ENCODE measurements around the gene TSPAN14. TPM values are rescaled to one million over a fixed set of nuclear protein-coding genes. Genes with fewer than 3 reads are reported as not detected.

TSPAN14 gene
- total RNA-seq, 4 donors from 2014 or later = 37.1 to 110 (median 66.1) TPM

DNA sequence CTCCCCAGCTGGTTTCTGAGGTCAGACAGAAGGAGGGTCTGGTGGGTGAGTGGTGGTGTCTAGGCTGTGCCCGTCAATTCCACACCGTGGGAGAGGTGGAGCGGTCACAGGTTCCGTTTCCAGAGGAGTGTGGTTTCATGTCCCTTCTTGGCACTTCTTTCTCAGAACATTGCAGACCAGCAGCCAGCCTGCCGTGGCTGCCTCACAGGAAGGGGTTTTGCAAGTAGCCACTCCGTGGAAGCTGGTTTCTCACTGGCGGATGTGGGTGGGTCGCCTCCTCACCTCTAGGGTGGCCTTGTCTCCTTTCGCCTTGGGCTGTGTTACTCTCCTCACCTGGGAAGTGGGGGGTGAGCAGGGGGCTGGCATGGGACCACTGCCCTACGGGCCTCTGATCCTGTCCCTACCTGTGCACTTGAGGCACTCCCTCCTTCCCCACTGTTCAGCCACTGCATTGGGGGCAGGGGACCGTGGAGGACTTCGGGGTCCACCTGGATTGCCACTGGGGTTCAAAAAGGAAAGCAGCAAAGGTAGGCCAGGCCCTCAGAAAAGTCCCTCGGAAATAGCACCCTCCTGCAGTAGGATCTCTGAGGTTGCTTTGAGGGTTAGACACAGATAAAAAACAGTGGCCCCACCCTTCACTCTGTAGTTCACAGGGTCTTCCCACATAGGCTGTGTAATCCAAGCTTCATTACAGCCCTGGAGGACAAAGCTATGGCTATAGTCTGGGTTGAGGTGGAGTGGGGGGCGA lies 33.9 kb downstream of the TSPAN14 start:
- Histone ChIP-seq H3K4me3 (no peak overlapping the region), H3K9me3 (no peaks in the 10 kb centered on the region), H3K27ac (no peak overlapping the region), H3K4me1 (peaks cover 0 to 6% of the 10 kb centered on the region in 2 donors), H3K27me3 (no peaks in the 10 kb centered on the region), H3K36me3 (no peaks in the 10 kb centered on the region)
- TF ChIP-seq POLR2A (IDR thresholded peaks at IDR 0.05) = no peak
- TF ChIP-seq, protein P1, sequence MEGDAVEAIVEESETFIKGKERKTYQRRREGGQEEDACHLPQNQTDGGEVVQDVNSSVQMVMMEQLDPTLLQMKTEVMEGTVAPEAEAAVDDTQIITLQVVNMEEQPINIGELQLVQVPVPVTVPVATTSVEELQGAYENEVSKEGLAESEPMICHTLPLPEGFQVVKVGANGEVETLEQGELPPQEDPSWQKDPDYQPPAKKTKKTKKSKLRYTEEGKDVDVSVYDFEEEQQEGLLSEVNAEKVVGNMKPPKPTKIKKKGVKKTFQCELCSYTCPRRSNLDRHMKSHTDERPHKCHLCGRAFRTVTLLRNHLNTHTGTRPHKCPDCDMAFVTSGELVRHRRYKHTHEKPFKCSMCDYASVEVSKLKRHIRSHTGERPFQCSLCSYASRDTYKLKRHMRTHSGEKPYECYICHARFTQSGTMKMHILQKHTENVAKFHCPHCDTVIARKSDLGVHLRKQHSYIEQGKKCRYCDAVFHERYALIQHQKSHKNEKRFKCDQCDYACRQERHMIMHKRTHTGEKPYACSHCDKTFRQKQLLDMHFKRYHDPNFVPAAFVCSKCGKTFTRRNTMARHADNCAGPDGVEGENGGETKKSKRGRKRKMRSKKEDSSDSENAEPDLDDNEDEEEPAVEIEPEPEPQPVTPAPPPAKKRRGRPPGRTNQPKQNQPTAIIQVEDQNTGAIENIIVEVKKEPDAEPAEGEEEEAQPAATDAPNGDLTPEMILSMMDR (IDR thresholded peaks at IDR 0.05) = no peak
- intact Hi-C loops (cut with DNase I; ENCODE audit: low total_unique reads) = no loop called here
- DNase-seq = no peak

DNA sequence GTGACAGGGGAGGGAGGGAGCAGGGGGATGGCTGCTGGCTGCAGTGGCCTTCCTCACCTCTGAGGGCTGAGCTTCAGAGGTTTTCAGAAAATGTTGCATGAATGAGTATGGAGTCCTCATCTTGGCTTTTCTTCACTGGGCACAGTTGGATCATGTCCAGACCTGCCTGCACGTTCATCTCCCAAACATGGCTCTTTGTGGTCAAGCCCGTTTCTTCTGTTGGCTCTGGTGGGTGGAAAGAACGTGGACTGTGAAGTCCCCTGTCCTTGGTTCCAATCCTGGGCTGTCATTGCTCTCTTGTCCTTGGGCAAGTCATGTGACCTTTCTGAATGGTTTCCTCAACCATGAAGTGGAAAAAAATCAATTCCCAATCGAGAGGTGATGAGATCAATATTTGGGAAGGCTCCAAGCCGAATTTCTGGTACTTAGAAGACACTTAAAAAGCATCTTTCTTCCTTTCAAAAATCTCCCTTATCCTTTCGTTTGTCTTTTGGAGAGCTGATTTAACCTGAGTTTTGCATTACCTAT lies 34.5 kb downstream of the TSPAN14 start:
- TF ChIP-seq POLR2A (IDR thresholded peaks at IDR 0.05) = no peak
- H3K4me3 ChIP-seq = no peak overlapping the region
- no peaks in the 10 kb centered on the region for H3K9me3 ChIP-seq
- no peaks in the 10 kb centered on the region for H3K36me3 ChIP-seq
- H3K27ac ChIP-seq = no peak overlapping the region
- H3K4me1 ChIP-seq = peaks cover 0 to 7% of the 10 kb centered on the region in 2 donors
- DNase-seq = no peak
- intact Hi-C loops (cut with DNase I; ENCODE audit: low total_unique reads) = no loop called here
- no peaks in the 10 kb centered on the region for H3K27me3 ChIP-seq

DNA sequence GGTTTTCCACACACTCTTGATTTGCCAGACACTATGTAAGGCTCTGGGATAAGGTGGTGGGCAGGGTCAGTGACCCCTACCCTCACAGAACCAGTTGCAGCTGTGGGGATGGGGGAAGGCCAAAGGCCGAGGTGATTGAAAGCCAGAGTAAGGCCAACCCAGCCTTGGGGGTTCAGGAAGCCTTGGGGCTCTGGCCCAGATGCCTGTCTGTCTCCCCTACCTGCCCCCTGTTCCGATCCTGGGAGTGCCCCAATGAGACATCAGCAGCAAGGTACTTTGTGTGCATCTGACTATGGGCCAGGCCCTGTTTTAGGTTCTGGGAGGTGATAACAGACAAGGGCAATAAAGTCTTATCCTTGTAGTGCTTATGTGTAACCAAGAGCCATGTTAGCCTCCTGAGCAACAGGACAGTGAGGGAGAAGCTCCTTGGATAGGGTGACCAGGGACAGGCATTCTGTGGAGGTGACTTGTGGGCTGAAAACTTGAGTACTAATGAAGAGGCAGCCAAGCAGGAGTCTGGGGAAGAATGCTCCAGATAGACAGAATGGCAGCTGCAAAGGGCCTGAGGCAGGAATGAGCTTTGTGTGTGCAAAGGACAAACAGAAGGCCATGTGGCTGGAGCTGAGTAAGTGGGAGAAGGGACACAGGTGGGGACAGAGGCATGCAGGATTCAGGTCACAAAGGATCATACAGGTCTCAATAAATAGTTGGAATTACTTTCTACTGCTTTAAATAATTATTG lies 35.4 kb downstream of the TSPAN14 start:
- TF ChIP-seq POLR2A (IDR thresholded peaks at IDR 0.05) = no peak
- TF ChIP-seq, protein P1 (IDR thresholded peaks at IDR 0.05) = no peak
- H3K27me3 ChIP-seq = no peaks in the 10 kb centered on the region
- peaks cover 0 to 7% of the 10 kb centered on the region in 2 donors for H3K4me1 ChIP-seq

DNA sequence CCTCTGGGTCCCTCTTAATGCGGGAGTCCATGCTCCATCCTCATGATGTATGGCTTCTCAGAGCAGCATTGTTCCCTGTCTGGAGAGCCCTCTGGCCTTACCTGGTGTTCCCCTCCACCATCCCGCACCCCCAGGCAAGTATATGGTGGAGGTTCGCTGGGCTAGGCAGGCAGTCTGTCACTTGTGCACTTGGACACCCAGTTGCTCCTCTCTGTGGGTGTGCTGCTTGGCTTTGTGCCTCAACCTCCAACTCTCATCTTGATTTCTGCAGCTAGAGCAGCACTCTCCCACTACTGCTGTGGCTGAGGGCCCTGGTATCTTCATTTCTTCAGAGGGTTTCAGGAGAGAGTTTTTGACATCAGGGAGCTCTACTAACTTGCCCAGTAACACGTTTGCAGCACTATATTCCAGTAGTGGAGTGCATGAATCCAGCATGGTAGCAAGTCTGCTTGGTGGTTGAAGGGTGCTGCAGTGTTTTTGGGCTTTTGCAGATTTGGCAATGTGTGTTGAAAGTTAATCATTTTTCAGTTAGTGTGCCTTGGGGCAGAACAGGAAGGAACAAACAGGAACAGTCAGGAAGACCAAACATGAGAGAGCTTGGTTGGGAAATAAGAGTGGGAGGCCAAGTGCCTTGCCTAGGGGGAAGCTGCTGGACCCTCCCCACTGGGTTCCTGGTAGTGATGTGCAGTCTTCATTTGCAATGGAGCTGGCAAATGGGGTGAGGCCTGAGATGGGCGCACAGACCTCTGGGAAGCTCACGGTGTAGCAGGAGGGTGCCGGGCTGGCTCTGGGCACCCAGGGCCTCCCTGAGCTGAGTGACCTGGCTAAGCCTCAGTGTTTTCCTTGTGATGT lies 37.4 kb downstream of the TSPAN14 start:
- DNase-seq = no peak
- H3K4me3 ChIP-seq = no peak overlapping the region
- no peaks in the 10 kb centered on the region for H3K36me3 ChIP-seq
- no peaks in the 10 kb centered on the region for H3K9me3 ChIP-seq
- H3K4me1 ChIP-seq = peaks cover 0 to 7% of the 10 kb centered on the region in 2 donors
- no peaks in the 10 kb centered on the region for H3K27me3 ChIP-seq
- intact Hi-C loops (cut with DNase I; ENCODE audit: low total_unique reads) = no loop called here
- H3K27ac ChIP-seq = no peak overlapping the region
- TF ChIP-seq, protein P1 (IDR thresholded peaks at IDR 0.05) = no peak
- TF ChIP-seq POLR2A (IDR thresholded peaks at IDR 0.05) = no peak

More for the DNA sequence above, 35.4 kb downstream of the TSPAN14 start:
- intact Hi-C loops (cut with DNase I; ENCODE audit: low total_unique reads) = no loop called here
- Histone ChIP-seq H3K9me3 (no peaks in the 10 kb centered on the region), H3K27ac (no peak overlapping the region), H3K36me3 (no peaks in the 10 kb centered on the region), H3K4me3 (no peak overlapping the region)
- DNase-seq = no peak

DNA sequence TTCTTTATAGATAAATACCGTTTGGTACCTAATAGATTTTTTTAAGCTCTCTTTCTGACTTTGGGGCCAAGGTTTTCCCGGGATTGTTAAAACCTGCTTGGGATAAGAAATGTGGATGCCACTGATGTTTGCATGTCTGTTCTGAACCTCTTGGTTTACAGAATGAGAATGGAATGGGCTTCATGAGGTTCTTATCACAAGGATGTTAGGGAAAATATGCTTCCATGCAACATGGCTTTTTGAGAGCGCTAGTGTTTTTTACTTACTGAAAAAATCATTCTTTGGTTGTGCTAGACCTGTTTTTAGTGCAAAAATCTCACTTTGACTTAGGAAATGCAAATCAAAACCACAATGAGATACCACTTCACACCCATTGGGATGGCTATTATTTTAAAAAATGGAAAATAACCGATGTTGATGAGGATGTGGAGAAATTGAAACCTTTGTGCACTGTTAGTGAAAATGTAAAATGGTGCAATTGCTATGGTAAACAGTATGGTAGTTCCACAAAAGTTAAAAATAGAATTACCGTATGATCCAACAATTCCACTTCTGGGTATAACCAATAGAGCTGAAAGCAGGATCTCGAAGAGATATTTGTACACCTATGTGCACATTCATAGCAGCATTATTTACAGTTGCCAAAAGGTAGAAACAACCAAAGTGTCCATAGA lies 38.9 kb downstream of the TSPAN14 start:
- Histone ChIP-seq H3K27me3 (no peaks in the 10 kb centered on the region), H3K27ac (peak overlapping the region in 1 of 2 donors; percentile 9), H3K4me3 (no peak overlapping the region), H3K36me3 (no peaks in the 10 kb centered on the region), H3K9me3 (no peaks in the 10 kb centered on the region), H3K4me1 (peaks cover under 1 to 3% of the 10 kb centered on the region in 2 donors)
- intact Hi-C loops (cut with DNase I; ENCODE audit: low total_unique reads) = no loop called here
- TF ChIP-seq, protein P1 (IDR thresholded peaks at IDR 0.05) = no peak
- no peak for TF ChIP-seq POLR2A (IDR thresholded peaks at IDR 0.05)
- no peak for DNase-seq
